Mucosa of stomach (tissue), 1 donor: ENCODE measurements around the gene TLE4.
"Not testable (repeated sequence)": the region's sequence is repeated elsewhere in the genome, so short reads cannot be mapped to it uniquely, and the experiment has no call there.

ENCODE experiments used
- H3K27me3 ChIP-seq: one replicate; pipeline ENCODE4 v1.7.0; 2013; ENCODE audit warnings: mild to moderate bottlenecking, low read length; ENCODE audit not compliant: control insufficient read depth, insufficient read depth
- H3K36me3 ChIP-seq: one replicate; pipeline ENCODE4 v1.7.0; 2013; ENCODE audit warnings: low read length; ENCODE audit not compliant: control insufficient read depth, insufficient read depth
- H3K4me1 ChIP-seq: one replicate; pipeline ENCODE4 v1.7.0; 2013; ENCODE audit warnings: mild to moderate bottlenecking, low read length; ENCODE audit not compliant: control insufficient read depth, insufficient read depth
- H3K4me3 ChIP-seq: one replicate; pipeline ENCODE4 v1.7.0; 2013; ENCODE audit warnings: low read length
- H3K9ac ChIP-seq: one replicate; pipeline ENCODE4 v1.7.0; 2013; ENCODE audit warnings: mild to moderate bottlenecking, low read length, moderate library complexity
- H3K9me3 ChIP-seq: one replicate; pipeline ENCODE4 v1.7.0; 2013; ENCODE audit warnings: mild to moderate bottlenecking, low read length, moderate library complexity; ENCODE audit not compliant: control insufficient read depth
- donor health status: Pancreatic carcinoma.

The TLE4 gene

DNA sequence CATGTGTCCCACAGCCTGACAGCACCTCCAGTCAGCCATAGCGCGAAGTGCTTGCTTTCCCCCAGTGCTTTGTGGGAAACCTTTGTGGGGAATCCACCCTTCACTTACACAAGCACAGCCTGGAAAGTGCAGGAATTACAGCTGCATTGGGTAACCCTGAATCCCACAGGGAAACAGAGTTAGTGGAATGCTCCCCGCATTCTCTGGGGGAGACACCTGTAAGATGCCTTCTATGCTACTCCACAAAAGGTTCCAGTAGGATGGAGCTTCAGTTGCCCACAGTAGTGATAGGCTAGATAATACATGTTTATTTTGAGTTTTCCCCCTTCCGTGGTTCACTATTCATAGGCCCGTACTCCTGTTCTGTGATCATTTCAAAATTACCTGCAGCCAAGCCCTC is 60.3 kb downstream of the TLE4 start:
- no peaks in the 10 kb centered on the region for H3K36me3 ChIP-seq
- H3K27me3 ChIP-seq = no peaks in the 10 kb centered on the region
- no peak overlapping the region for H3K9ac ChIP-seq
- H3K4me1 ChIP-seq = no peaks in the 10 kb centered on the region
- H3K4me3 ChIP-seq = no peak overlapping the region
- H3K9me3 ChIP-seq = no peaks in the 10 kb centered on the region

DNA sequence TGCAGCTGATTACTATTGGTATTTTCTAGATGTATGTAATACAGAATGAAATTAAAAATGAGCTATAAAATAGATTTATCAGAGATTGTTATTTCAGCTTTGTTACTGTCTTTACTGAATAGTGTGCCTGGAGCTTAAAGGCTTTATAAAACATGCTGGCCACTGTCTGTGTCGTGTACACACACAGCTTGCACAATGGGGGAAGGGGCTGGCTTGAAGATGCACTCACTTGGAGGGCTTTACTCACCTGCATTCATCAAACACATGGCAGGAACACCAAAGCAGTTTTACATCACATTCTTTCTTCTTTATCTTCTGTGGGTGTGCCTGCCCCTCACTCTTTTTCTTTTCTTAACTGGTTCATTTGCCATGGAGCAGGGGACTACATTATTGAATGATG is 60.9 kb downstream of the TLE4 start:
- no peaks in the 10 kb centered on the region for H3K36me3 ChIP-seq
- H3K4me3 ChIP-seq = no peak overlapping the region
- no peak overlapping the region for H3K9ac ChIP-seq
- peaks cover 1% of the 10 kb centered on the region for H3K4me1 ChIP-seq
- no peaks in the 10 kb centered on the region for H3K9me3 ChIP-seq
- no peaks in the 10 kb centered on the region for H3K27me3 ChIP-seq

DNA sequence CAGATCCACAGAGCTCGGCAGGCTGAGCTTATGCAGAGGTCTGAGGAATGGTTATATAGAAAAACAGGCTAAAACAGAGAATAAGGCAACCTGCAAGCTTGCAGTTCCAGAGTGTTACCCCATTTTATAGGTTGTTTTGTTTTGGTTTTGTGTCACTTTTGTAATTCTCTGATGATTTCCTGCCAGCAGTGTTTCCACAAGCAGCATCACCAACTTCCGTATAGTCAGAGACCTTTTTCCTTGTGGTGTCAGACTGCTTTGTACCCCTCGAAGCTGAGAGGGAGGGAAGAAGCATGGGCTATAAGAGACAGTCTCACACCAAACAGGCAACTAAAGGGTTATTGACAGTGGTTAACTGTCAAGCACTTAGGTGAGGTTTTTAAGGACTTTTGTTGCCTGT is 61.8 kb downstream of the TLE4 start:
- H3K4me3 ChIP-seq = no peak overlapping the region
- no peak overlapping the region for H3K9ac ChIP-seq
- H3K36me3 ChIP-seq = no peaks in the 10 kb centered on the region
- peaks cover 5% of the 10 kb centered on the region for H3K4me1 ChIP-seq
- H3K27me3 ChIP-seq = no peaks in the 10 kb centered on the region
- no peaks in the 10 kb centered on the region for H3K9me3 ChIP-seq

DNA sequence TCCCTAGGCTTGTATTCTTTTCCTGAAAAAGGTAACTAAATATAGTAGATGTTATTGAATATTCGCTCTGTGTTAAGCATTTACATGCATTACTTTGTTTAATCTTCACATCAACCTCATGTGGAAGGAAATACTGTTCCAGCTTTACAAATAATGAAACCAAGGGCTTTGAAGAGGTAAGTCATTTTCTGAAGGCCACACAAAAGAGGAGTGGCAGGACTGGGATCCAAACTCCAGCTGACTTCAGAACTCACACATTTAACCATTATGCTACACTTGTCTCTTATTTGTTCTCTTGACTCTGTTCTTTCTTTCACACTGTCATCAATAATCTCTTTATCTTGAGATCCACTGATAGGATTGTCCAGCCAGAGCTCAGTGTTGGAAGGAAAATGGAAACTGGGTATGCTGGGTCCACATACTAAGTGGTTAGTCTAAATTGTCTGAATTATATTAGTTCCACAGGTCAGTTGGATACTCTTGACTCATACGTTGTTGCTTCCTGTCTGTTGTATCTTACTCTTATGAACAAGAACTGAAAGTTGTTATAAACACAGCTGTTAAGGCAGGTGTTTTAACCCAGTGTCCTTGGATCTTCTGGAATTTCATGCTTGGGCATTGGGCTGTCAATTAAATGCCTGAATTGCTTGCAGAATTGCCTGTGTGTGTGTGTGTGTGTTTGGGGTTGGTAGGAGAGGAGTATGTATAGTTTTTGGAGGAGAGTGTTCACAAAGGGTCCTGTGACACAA is 65.6 kb downstream of the TLE4 start:
- Histone ChIP-seq H3K36me3 (no peaks in the 10 kb centered on the region), H3K4me3 (no peak overlapping the region), H3K27me3 (no peaks in the 10 kb centered on the region), H3K9me3 (no peaks in the 10 kb centered on the region), H3K4me1 (peaks cover 17% of the 10 kb centered on the region), H3K9ac (no peak overlapping the region)

DNA sequence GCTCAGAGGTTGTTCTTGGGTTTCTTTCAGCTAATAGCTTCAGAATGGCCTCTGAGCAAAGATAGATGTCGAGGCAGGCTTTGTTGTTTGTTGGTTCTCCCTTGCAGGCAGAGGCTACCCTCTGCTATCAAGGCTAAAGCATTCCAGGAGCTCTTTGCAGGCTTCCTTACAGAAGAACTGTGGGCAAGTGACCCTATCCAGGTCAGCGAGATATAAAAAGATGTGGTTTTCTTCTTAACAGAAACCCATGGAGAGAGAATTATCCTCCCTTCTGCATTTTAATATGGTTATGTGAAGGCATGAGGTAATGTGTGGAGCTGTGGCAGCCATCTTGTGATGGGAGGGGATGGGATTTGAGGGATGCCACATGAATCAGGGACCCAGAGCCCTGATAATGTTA is 67.0 kb downstream of the TLE4 start:
- H3K9me3 ChIP-seq = no peaks in the 10 kb centered on the region
- no peaks in the 10 kb centered on the region for H3K27me3 ChIP-seq
- H3K4me1 ChIP-seq = peaks cover 17% of the 10 kb centered on the region
- H3K4me3 ChIP-seq = no peak overlapping the region
- no peak overlapping the region for H3K9ac ChIP-seq
- no peaks in the 10 kb centered on the region for H3K36me3 ChIP-seq

DNA sequence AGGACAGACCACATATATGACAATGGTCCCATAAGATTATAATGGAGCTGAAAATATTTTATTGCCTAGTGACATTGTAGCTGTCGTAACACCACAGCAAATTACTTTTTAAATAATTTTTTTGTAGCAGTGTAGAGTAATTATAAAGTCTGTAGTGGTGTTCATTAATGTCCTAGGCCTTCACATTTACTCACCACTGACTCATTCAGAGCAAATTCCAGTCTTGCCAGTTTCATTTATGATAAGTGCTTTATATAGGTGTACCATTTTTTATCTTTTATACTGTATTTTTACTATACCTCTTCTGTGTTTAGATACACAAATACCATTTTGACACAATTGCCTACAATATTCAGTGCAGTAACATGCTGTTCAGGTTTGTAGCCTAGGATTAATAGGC is 67.6 kb downstream of the TLE4 start:
- Histone ChIP-seq H3K9me3 (no peaks in the 10 kb centered on the region), H3K36me3 (no peaks in the 10 kb centered on the region), H3K27me3 (no peaks in the 10 kb centered on the region), H3K4me3 (no peak overlapping the region), H3K4me1 (peaks cover 17% of the 10 kb centered on the region), H3K9ac (no peak overlapping the region)

DNA sequence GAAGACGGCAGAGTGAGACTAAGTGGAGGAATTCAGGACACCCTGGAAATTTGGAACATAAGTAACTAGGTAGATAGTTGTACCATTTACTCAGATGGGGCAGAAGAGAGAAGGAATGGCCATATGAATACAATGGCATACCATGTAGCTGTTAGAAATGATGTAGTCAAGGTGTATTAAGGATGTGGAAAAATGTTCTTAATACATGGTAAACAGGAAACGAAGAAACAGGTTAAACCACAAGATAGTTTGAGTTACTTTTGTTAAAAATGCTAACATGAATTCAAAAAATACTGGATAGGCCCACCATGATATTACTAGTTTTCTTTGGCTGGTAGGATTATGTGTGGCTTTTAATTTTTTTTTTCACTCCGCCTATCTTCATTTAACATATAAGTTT is 68.3 kb downstream of the TLE4 start:
- not testable (repeated sequence) for H3K36me3 ChIP-seq, H3K9ac ChIP-seq, H3K27me3 ChIP-seq, H3K9me3 ChIP-seq, H3K4me3 ChIP-seq
- peaks cover 17% of the 10 kb centered on the region for H3K4me1 ChIP-seq

DNA sequence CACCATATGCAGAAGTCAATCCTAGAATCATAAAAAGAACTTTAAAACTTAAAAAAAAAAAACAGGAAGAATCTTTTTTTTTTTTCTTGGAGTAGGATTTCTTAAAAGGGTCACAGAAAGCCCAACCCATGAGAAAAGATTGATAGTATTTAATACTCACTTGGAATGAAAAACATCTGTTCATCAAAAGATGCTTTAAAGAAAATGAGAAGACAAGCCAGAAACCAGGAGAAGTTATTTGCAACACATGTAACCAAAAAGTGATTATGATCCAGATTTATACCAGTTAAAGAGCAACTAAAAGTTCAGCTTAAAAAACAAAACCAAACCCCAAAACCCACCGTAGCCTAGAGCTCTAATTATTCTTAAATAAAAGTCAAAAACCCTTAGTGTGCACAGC is 69.3 kb downstream of the TLE4 start:
- Histone ChIP-seq H3K4me1 (peaks cover 17% of the 10 kb centered on the region), H3K36me3 (no peaks in the 10 kb centered on the region), H3K4me3 (no peak overlapping the region), H3K27me3 (no peaks in the 10 kb centered on the region), H3K9ac (no peak overlapping the region), H3K9me3 (no peaks in the 10 kb centered on the region)

DNA sequence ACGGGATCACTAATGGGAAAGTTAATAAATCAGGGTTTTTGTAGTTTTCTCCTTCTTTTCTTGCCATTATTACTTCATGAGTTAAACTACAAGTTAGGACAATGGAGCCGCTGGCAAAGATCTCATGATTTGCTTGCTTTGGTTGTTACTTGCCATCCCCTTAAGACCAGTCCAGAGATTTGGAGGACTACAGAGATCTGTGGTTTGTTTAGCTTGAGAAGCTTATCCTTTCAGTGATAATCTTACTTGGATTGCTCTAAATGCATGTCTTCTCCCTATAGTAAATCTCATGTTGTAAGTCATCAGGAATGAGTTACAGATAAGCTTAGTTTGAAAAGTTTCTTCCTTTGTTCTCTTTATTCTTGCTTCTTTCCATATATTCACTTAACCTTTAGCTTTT is 70.9 kb downstream of the TLE4 start:
- Histone ChIP-seq H3K9me3 (no peaks in the 10 kb centered on the region), H3K36me3 (no peaks in the 10 kb centered on the region), H3K4me1 (peaks cover 16% of the 10 kb centered on the region), H3K27me3 (no peaks in the 10 kb centered on the region), H3K9ac (no peak overlapping the region), H3K4me3 (no peak overlapping the region)

DNA sequence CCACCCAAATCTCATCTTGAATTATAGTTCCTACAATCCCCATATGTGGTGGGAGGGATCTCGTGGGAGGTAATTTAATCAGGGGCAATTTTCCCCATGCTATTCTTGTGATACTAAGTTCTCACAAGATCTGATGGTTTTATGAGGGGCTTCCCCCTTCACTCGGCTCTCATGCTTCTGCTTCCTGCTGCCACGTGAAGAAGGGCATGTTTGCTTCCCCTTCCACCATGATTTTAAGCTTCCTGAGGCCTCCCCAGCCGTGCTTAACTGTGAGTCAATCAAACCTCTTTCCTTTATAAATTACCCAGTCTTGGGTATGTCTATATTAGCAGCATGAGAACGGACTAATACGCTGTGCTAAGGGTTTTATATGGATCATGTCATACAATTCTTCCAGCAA is 72.3 kb downstream of the TLE4 start:
- no peaks in the 10 kb centered on the region for H3K36me3 ChIP-seq
- no peak overlapping the region for H3K9ac ChIP-seq
- no peaks in the 10 kb centered on the region for H3K27me3 ChIP-seq
- no peak overlapping the region for H3K4me3 ChIP-seq
- H3K9me3 ChIP-seq = no peaks in the 10 kb centered on the region
- H3K4me1 ChIP-seq = peaks cover 7% of the 10 kb centered on the region

DNA sequence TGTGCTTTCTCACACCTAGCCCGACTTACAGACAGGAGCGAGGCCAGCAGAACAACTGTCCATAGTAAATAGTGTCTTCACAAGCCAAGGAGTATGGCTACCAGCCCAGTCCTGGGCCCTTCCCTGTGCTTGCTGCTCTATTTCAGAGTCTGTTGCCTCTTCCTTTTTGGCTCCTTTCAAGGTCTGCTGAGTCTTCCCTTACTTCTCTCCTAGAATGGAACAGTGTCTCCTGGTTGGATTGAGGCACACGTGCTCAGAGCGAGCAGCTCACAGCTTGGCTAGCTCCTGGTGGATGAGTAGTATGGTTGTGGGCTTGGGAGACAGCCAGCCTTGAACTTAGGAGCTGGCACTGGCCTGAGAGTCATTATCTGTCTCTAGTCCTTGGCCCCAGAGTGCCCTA is 72.8 kb downstream of the TLE4 start:
- Histone ChIP-seq H3K4me3 (no peak overlapping the region), H3K9ac (no peak overlapping the region), H3K4me1 (peaks cover 2% of the 10 kb centered on the region), H3K27me3 (no peaks in the 10 kb centered on the region), H3K36me3 (no peaks in the 10 kb centered on the region), H3K9me3 (no peaks in the 10 kb centered on the region)

DNA sequence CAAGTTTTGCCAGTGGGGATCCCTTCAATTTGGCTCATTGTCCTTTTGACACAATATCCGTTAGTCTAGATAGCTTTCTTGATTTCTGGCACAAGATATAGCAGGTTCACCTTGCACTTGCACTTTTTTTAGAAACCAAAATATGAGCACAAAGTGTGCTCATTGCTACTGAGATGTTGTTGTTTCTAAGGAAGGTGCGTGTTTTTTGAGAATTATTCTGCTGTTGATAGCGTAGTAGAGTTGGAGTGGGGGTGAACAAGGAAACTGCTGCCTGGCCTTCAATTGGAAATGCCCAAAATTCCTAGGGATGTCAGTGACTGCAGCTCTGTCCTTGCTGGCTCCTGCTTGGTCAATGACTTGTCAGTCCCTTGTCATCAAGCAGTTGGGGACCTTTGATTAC is 73.3 kb downstream of the TLE4 start:
- no peak overlapping the region for H3K9ac ChIP-seq
- H3K36me3 ChIP-seq = no peaks in the 10 kb centered on the region
- H3K9me3 ChIP-seq = no peaks in the 10 kb centered on the region
- no peaks in the 10 kb centered on the region for H3K4me1 ChIP-seq
- no peak overlapping the region for H3K4me3 ChIP-seq
- no peaks in the 10 kb centered on the region for H3K27me3 ChIP-seq

DNA sequence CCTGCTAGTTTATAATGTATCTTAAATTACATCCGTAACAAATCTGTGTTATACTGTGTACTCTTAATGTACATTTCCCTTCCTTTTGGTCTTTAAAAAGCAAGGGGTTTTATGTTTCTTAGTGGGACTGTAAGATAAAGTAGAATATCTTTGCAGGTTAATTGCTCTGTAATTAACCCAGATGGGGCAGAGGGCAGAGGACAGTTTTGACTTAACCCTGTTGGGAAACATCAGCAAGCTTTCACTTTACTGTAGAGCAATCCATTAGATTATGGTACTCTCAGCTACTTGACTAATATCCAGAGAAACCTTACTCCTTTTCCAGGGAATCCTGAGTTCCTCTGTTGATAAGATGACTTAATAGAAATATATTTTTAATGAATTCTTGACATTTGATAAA is 74.3 kb downstream of the TLE4 start:
- Histone ChIP-seq H3K4me1 (no peaks in the 10 kb centered on the region), H3K4me3 (no peak overlapping the region), H3K27me3 (no peaks in the 10 kb centered on the region), H3K9me3 (no peaks in the 10 kb centered on the region), H3K36me3 (no peaks in the 10 kb centered on the region), H3K9ac (no peak overlapping the region)
